ENCODE results near the gene FASLG. TPM values are rescaled to one million over a fixed set of nuclear protein-coding genes. Genes with fewer than 3 reads are reported as not detected.

Gene FASLG
- total and polyA plus RNA-seq, 10 of the 15 experiments (the other 5 are each of a cell fraction or from before 2014, with no cell fraction given) = 0.05 to 4.0 (median 0.09) TPM; not detected in 2

DNA sequence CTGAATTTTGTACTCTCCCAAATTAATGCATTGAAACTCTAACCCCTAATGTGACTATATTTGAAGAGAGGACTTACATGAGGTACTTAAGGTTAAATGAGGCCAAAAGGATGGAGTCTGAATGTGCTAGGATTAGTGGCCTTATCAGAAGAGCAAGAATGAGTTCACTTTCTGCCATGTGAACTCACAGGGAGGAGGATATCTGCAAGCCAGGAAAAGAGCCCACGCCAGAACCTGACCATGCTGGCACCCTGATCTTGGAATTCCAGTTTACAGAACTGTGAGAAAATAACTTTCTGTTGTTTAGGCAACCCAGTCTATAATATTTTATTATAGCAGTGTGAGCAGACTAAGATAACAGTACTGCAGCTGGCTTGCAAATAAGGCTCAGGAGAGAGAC is 12.2 kb upstream of the FASLG start (continued):
- TF ChIP-seq FOXK2 (IDR thresholded peaks at IDR 0.05) = no peak
- TF ChIP-seq CREM (IDR thresholded peaks at IDR 0.05; ENCODE audit: low read depth) = no peak

DNA sequence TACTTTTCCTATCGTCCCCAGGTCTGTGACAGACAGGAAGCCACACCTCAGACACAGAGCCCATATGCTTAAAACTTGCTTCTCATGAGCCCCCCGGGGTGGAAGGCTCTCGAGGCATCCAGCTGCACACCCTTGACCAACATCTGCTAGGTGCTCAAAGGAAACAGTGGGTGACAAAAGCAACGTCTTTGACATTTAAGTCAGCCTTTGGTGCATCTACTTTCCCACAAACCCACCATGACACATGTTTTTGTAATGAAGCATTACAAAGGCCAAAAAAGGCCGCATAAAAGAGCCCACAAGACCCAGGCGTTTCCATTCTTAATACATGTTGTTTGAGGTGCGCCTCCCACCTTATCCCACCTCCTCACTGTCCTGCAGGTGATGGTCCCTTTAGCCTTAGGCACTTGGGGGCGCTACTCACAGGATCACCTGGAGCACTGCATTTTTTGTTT is 11.8 kb upstream of the FASLG start:
- ATAC-seq (no peak), DNase-seq (ENCODE audit: low read depth, low spot score) (no peak), FAIRE-seq (no peak)
- RAD21 ChIA-PET (ENCODE audit: unreplicated experiment) = no interaction called here
- no peaks in the 10 kb centered on the region for H4K20me1 ChIP-seq (ENCODE audit: control insufficient read depth, insufficient read depth)
- peaks cover 13% of the 10 kb centered on the region for H3K4me1 ChIP-seq (ENCODE audit: control insufficient read depth, insufficient read depth, low read length)
- CTCF ChIA-PET = no interaction called here
- no peaks in the 10 kb centered on the region for H3K9me3 ChIP-seq (replicated peaks; ENCODE audit: control insufficient read depth, insufficient read depth, low read length)
- peaks cover 1 to 9% of the 10 kb centered on the region in 2 experiments for H3K27me3 ChIP-seq (replicated peaks in 1 of 2; ENCODE audit: control insufficient read depth in 2 of 2, insufficient read depth in 2 of 2, low read length in 1 of 2)
- BruUV-seq (replicated peaks) = no TSS peak
- no peak overlapping the region for H3K27ac ChIP-seq (ENCODE audit: control insufficient read depth, insufficient read depth)
- H3K79me2 ChIP-seq (ENCODE audit: control insufficient read depth, insufficient read depth, low read length) = no peaks in the 10 kb centered on the region
- no peak overlapping the region for H2AFZ ChIP-seq (ENCODE audit: control insufficient read depth, low read depth, low read length)
- POLR2A ChIA-PET = no interaction called here
- TF ChIP-seq ZNF24 (IDR thresholded peaks at IDR 0.05) (no peak), KLF5 (IDR thresholded peaks at IDR 0.05; ENCODE audit: partially characterized antibody) (no peak)
- intact Hi-C loops (cut with micrococcal nuclease; ENCODE audit: unreplicated experiment) (no loop called here), in situ Hi-C loops (cut with MboI) (no loop called here)
- no peak overlapping the region for H3K9ac ChIP-seq (ENCODE audit: control insufficient read depth, insufficient read depth, low read length)
- WGBS (ENCODE audit: insufficient coverage, insufficient replicate concordance, low lambda C conversion rate, missing lambda C conversion rate) = 3% methylated on average over 8 of the region's 8 CpGs
- SMC1A ChIA-PET (ENCODE audit: uncharacterized antibody, unreplicated experiment) = no interaction called here
- no peak overlapping the region for H3K4me3 ChIP-seq
- H3K36me3 ChIP-seq (ENCODE audit: control insufficient read depth in 2 of 2, insufficient read depth in 2 of 2, low read length in 1 of 2) = no peaks in the 10 kb centered on the region
- no peak overlapping the region for H3K4me2 ChIP-seq (ENCODE audit: control insufficient read depth, insufficient read depth)

DNA sequence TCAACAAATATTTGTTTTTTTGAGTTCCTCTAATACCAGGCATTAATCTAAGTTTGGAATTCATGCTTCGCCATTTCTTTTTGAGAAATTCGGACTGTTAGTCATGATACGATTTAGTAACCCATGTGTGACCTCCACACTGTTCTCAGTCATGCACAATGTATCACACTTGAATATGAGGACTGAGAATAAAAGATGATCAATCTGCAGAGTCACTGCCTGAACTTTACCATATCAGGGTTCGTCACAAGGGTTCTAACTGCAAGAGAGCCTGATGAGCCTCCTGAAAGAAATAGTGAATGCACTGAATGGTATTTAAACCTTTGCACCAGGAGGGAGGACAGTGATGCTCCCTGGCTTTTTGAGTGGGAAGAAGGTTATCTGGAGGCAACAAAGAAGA is 10.9 kb upstream of the FASLG start:
- no peaks in the 10 kb centered on the region for H3K9me3 ChIP-seq (replicated peaks; ENCODE audit: control insufficient read depth, insufficient read depth, low read length)
- H3K4me2 ChIP-seq (ENCODE audit: control insufficient read depth, insufficient read depth) = no peak overlapping the region
- ChIA-PET POLR2A (no interaction called here), SMC1A (ENCODE audit: uncharacterized antibody, unreplicated experiment) (no interaction called here), RAD21 (ENCODE audit: unreplicated experiment) (no interaction called here), CTCF (no interaction called here)
- 76% methylated on average over 4 of the region's 4 CpGs for WGBS (ENCODE audit: insufficient coverage, insufficient replicate concordance, low lambda C conversion rate, missing lambda C conversion rate)
- FAIRE-seq (no peak), DNase-seq (ENCODE audit: low read depth, low spot score) (no peak), ATAC-seq (no peak)
- TF ChIP-seq RELA (IDR thresholded peaks at IDR 0.05; ENCODE audit: borderline replicate concordance, partially characterized antibody) = no peak
- in situ Hi-C loops (cut with MboI) (no loop called here), intact Hi-C loops (cut with micrococcal nuclease; ENCODE audit: unreplicated experiment) (no loop called here)
- no peak overlapping the region for H3K9ac ChIP-seq (ENCODE audit: control insufficient read depth, insufficient read depth, low read length)
- H3K4me3 ChIP-seq = no peak overlapping the region
- peaks cover 12% of the 10 kb centered on the region for H3K4me1 ChIP-seq (ENCODE audit: control insufficient read depth, insufficient read depth, low read length)
- H4K20me1 ChIP-seq (ENCODE audit: control insufficient read depth, insufficient read depth) = no peaks in the 10 kb centered on the region
- no peak overlapping the region for H3K27ac ChIP-seq (ENCODE audit: control insufficient read depth, insufficient read depth)
- BruUV-seq (replicated peaks) = no TSS peak
- H3K36me3 ChIP-seq (ENCODE audit: control insufficient read depth in 2 of 2, insufficient read depth in 2 of 2, low read length in 1 of 2) = no peaks in the 10 kb centered on the region
- no peak overlapping the region for H2AFZ ChIP-seq (ENCODE audit: control insufficient read depth, low read depth, low read length)
- no peaks in the 10 kb centered on the region for H3K79me2 ChIP-seq (ENCODE audit: control insufficient read depth, insufficient read depth, low read length)
- H3K27me3 ChIP-seq (replicated peaks in 1 of 2; ENCODE audit: control insufficient read depth in 2 of 2, insufficient read depth in 2 of 2, low read length in 1 of 2) = peaks cover 1 to 9% of the 10 kb centered on the region in 2 experiments

Data from GM12878 (cell line).